Stimulated activated effector memory CD8-positive, alpha-beta T cell treated with anti-CD3 and anti-CD28 coated beads, Interleukin-12 subunit alpha, Interleukin-12 subunit beta, amount 100 ng/mL, for 72 hours (primary cell): ENCODE results near the gene XPC.
"Not testable (repeated sequence)": the region's sequence is repeated elsewhere in the genome, so short reads cannot be mapped to it uniquely, and the experiment has no call there.

Experiments used
- ATAC-seq: fragments of 150-1000 bp; cut with Tn5 transposase; 2 replicates; pipeline ENCODE4 v1.10.0; 2021
- DNase-seq, 2 donors: peaks; one replicate each; pipeline ENCODE4 v3.0.0; 2021 to 2022; ENCODE audit warnings: low spot score in 2 of 2
- H3K27ac Mint-ChIP-seq: one replicate; pipeline ENCODE4 v1.8.0; 2022; ENCODE audit warnings: mild to moderate bottlenecking, mixed read lengths
- H3K36me3 Mint-ChIP-seq: one replicate; pipeline ENCODE4 v1.8.0; 2022; ENCODE audit warnings: mild to moderate bottlenecking, mixed read lengths
- H3K4me1 Mint-ChIP-seq: one replicate; pipeline ENCODE4 v1.8.0; 2022; ENCODE audit warnings: mixed read lengths
- H3K4me3 Mint-ChIP-seq: one replicate; pipeline ENCODE4 v1.8.0; 2022; ENCODE audit warnings: mild to moderate bottlenecking, mixed read lengths
- H3K9me3 Mint-ChIP-seq: one replicate; pipeline ENCODE4 v1.8.0; 2022; ENCODE audit warnings: mixed read lengths

XPC gene

GRCh38 chr3:14130230-14130629 is 48.2 kb downstream of the XPC start:
- ATAC-seq (no peak), DNase-seq (no peak)
- peaks cover 86% of the 10 kb centered on the region for H3K36me3 Mint-ChIP-seq
- no peak overlapping the region for H3K4me3 Mint-ChIP-seq
- no peaks in the 10 kb centered on the region for H3K9me3 Mint-ChIP-seq
- H3K27ac Mint-ChIP-seq = peak overlapping the region; percentile 41
- peaks cover 42% of the 10 kb centered on the region for H3K4me1 Mint-ChIP-seq

GRCh38 chr3:14129296-14129695 is 49.1 kb downstream of the XPC start:
- H3K9me3 Mint-ChIP-seq = no peaks in the 10 kb centered on the region
- peaks cover 85% of the 10 kb centered on the region for H3K36me3 Mint-ChIP-seq
- DNase-seq = no peak
- peaks cover 42% of the 10 kb centered on the region for H3K4me1 Mint-ChIP-seq
- no peak overlapping the region for H3K4me3 Mint-ChIP-seq
- ATAC-seq = no peak
- peak overlapping the region; percentile 41 for H3K27ac Mint-ChIP-seq

- no peak overlapping the region for H3K4me3 Mint-ChIP-seq
- DNase-seq = no peak
- no peaks in the 10 kb centered on the region for H3K9me3 Mint-ChIP-seq
- peaks cover 45% of the 10 kb centered on the region for H3K4me1 Mint-ChIP-seq
- H3K36me3 Mint-ChIP-seq = peaks cover 84% of the 10 kb centered on the region
- no peak for ATAC-seq
- H3K27ac Mint-ChIP-seq = peak overlapping the region; percentile 82
Observed at GRCh38 chr3:14128724-14129123, 49.7 kb downstream of the XPC start.

- Mint-ChIP-seq H3K4me3 (no peak overlapping the region), H3K36me3 (peaks cover 74% of the 10 kb centered on the region), H3K4me1 (peaks cover 56% of the 10 kb centered on the region), H3K27ac (peak overlapping the region; percentile 82), H3K9me3 (no peaks in the 10 kb centered on the region)
- DNase-seq (no peak), ATAC-seq (no peak)
Observed at GRCh38 chr3:14127516-14128161, 50.8 kb downstream of the XPC start.

GRCh38 chr3:14126887-14127505 is 51.4 kb downstream of the XPC start:
- no peaks in the 10 kb centered on the region for H3K9me3 Mint-ChIP-seq
- DNase-seq (no peak), ATAC-seq (no peak)
- H3K4me3 Mint-ChIP-seq = peak overlapping the region; percentile 97
- H3K27ac Mint-ChIP-seq = peak overlapping the region; percentile 97
- H3K36me3 Mint-ChIP-seq = peaks cover 67% of the 10 kb centered on the region
- H3K4me1 Mint-ChIP-seq = peaks cover 56% of the 10 kb centered on the region

GRCh38 chr3:14126017-14126886 is 52.1 kb downstream of the XPC start:
- H3K9me3 Mint-ChIP-seq = no peaks in the 10 kb centered on the region
- H3K4me3 Mint-ChIP-seq = peak overlapping the region; percentile 97
- peaks cover 64% of the 10 kb centered on the region for H3K36me3 Mint-ChIP-seq
- DNase-seq (no peak), ATAC-seq (no peak)
- H3K4me1 Mint-ChIP-seq = peaks cover 63% of the 10 kb centered on the region
- peak overlapping the region; percentile 97 for H3K27ac Mint-ChIP-seq

- DNase-seq = peak; percentile 27 to 74
- H3K9me3 Mint-ChIP-seq = no peaks in the 10 kb centered on the region
- peak overlapping the region; percentile 97 for H3K4me3 Mint-ChIP-seq
- peaks cover 64% of the 10 kb centered on the region for H3K36me3 Mint-ChIP-seq
- H3K4me1 Mint-ChIP-seq = peaks cover 67% of the 10 kb centered on the region
- peak overlapping the region; percentile 97 for H3K27ac Mint-ChIP-seq
- peak; percentile 65 for ATAC-seq
Observed at GRCh38 chr3:14125193-14126016, 53.0 kb downstream of the XPC start.

- peak; percentile 94 for ATAC-seq
- H3K36me3 Mint-ChIP-seq = peaks cover 59% of the 10 kb centered on the region
- H3K9me3 Mint-ChIP-seq = no peaks in the 10 kb centered on the region
- H3K4me1 Mint-ChIP-seq = peaks cover 72% of the 10 kb centered on the region
- peak; percentile 95 to 98 for DNase-seq
- peak within 1 kb of the TSS; percentile 97 for H3K27ac Mint-ChIP-seq
- H3K4me3 Mint-ChIP-seq = peak within 1 kb of the TSS; percentile 97
Observed at GRCh38 chr3:14124615-14125192, 53.7 kb downstream of the XPC start, which contains the start of the genes CHCHD4 and TMEM43. Gene CHCHD4 (minus strand): TSS chr3:14124870. CDS start chr3:14124676, 194 bp downstream. Gene TMEM43 (plus strand): TSS chr3:14125052. CDS start chr3:14125194, 142 bp downstream.

GRCh38 chr3:14124223-14124614 is 54.2 kb downstream of the XPC start:
- peak; percentile 33 for ATAC-seq
- H3K4me1 Mint-ChIP-seq = peaks cover 72% of the 10 kb centered on the region
- peak overlapping the region; percentile 97 for H3K27ac Mint-ChIP-seq
- H3K36me3 Mint-ChIP-seq = peaks cover 54% of the 10 kb centered on the region
- no peak for DNase-seq
- no peaks in the 10 kb centered on the region for H3K9me3 Mint-ChIP-seq
- peak overlapping the region; percentile 97 for H3K4me3 Mint-ChIP-seq

- Mint-ChIP-seq H3K36me3 (peaks cover 47% of the 10 kb centered on the region), H3K27ac (peak overlapping the region; percentile 97), H3K4me3 (peak overlapping the region; percentile 97), H3K4me1 (peaks cover 68% of the 10 kb centered on the region), H3K9me3 (no peaks in the 10 kb centered on the region)
- ATAC-seq (no peak), DNase-seq (no peak)
Observed at GRCh38 chr3:14123308-14124222, 54.8 kb downstream of the XPC start.

- Mint-ChIP-seq H3K36me3 (peaks cover 38% of the 10 kb centered on the region), H3K4me3 (peak overlapping the region; percentile 97), H3K4me1 (peaks cover 55% of the 10 kb centered on the region), H3K27ac (peak overlapping the region; percentile 97), H3K9me3 (no peaks in the 10 kb centered on the region)
- DNase-seq (no peak), ATAC-seq (no peak)
Observed at GRCh38 chr3:14122301-14122700, 56.1 kb downstream of the XPC start.

- H3K4me1 Mint-ChIP-seq = peaks cover 51% of the 10 kb centered on the region
- no peak overlapping the region for H3K4me3 Mint-ChIP-seq
- H3K9me3 Mint-ChIP-seq = no peaks in the 10 kb centered on the region
- DNase-seq (peak in 1 of 2 donors; percentile 40), ATAC-seq (no peak)
- H3K36me3 Mint-ChIP-seq = peaks cover 38% of the 10 kb centered on the region
- peak overlapping the region; percentile 97 for H3K27ac Mint-ChIP-seq
Observed at GRCh38 chr3:14121859-14122258, 56.5 kb downstream of the XPC start.

GRCh38 chr3:14120921-14121448 is 57.4 kb downstream of the XPC start:
- peak overlapping the region; percentile 97 for H3K27ac Mint-ChIP-seq
- H3K4me3 Mint-ChIP-seq, H3K9me3 Mint-ChIP-seq, ATAC-seq, DNase-seq: not testable (repeated sequence)
- peaks cover 40% of the 10 kb centered on the region for H3K36me3 Mint-ChIP-seq
- H3K4me1 Mint-ChIP-seq = peaks cover 42% of the 10 kb centered on the region
